ENCODE results near the gene MUC6. TPM values are rescaled to one million over a fixed set of nuclear protein-coding genes. Genes with fewer than 3 reads are reported as not detected.

Gene MUC6
- total and polyA plus RNA-seq, 2 donors (not counting 3 experiments of a cell fraction or from before 2014, with no cell fraction given) = not detected

- no peak for DNase-seq (ENCODE audit: low read depth, low spot score)
- Histone ChIP-seq H3K36me3 (ENCODE audit: control insufficient read depth in 2 of 2, extremely low read depth in 1 of 2, insufficient read depth in 2 of 2, low read length in 2 of 2) (no peaks in the 10 kb centered on the region), H3K4me1 (ENCODE audit: control insufficient read depth, extremely low read depth, insufficient read depth, low read length) (no peaks in the 10 kb centered on the region), H3K9ac (replicated peaks; ENCODE audit: extremely low read depth, insufficient read depth, low read length) (no peak overlapping the region), H3K9me3 (replicated peaks; ENCODE audit: control insufficient read depth, insufficient read depth, low read length) (no peaks in the 10 kb centered on the region), H4K20me1 (replicated peaks; ENCODE audit: control insufficient read depth, extremely low read depth, insufficient read depth, low read length) (no peaks in the 10 kb centered on the region), H3K27ac (ENCODE audit: insufficient read depth, low read depth, low read length) (no peak overlapping the region), H3K79me2 (ENCODE audit: control insufficient read depth, insufficient read depth, low read length) (no peaks in the 10 kb centered on the region), H3K4me3 (replicated peaks in 1 of 3; ENCODE audit: insufficient read depth in 1 of 3, low read depth in 1 of 3, low read length in 3 of 3) (no peak overlapping the region), H3K27me3 (ENCODE audit: control insufficient read depth in 2 of 2, insufficient read depth in 2 of 2, low read length in 2 of 2) (no peaks in the 10 kb centered on the region), H3K4me2 (ENCODE audit: insufficient read depth, low read length) (no peak overlapping the region), H3K9me1 (replicated peaks; ENCODE audit: control insufficient read depth, extremely low read depth, insufficient read depth, low read length) (no peaks in the 10 kb centered on the region), H2AFZ (ENCODE audit: low read depth, low read length) (no peak overlapping the region)
- no TSS peak for BruUV-seq (replicated peaks)
- intact Hi-C loops (cut with micrococcal nuclease) = no loop called here
- no peak for FAIRE-seq
- POLR2A ChIA-PET = no interaction called here
- TF ChIP-seq GATA2 (IDR thresholded peaks at IDR 0.05; ENCODE audit: insufficient read depth, insufficient read length, low read depth, low read length) (no peak), CTCF (IDR thresholded peaks at IDR 0.05; ENCODE audit: extremely low read depth in 1 of 2, insufficient read depth in 1 of 2, low read depth in 1 of 2, low read length in 2 of 2) (no peak), JUN (IDR thresholded peaks at IDR 0.05; ENCODE audit: borderline replicate concordance, insufficient read depth, insufficient read length, low read depth) (no peak)
- CTCF ChIA-PET = no interaction called here
- dilution Hi-C loops (cut with MboI; ENCODE audit: extremely low pct_ligation_motif_present, low sequenced_read_pairs) = no loop called here
These were observed 14.1 kb downstream of the MUC6 start for GRCh38 chr11:1022411-1022810.

GRCh38 chr11:1020211-1020905 is 16.2 kb downstream of the MUC6 start:
- no peak overlapping the region for H3K9ac ChIP-seq (replicated peaks; ENCODE audit: extremely low read depth, insufficient read depth, low read length)
- no peaks in the 10 kb centered on the region for H3K27me3 ChIP-seq (ENCODE audit: control insufficient read depth in 2 of 2, insufficient read depth in 2 of 2, low read length in 2 of 2)
- BruUV-seq (replicated peaks) = no TSS peak
- H3K36me3 ChIP-seq (ENCODE audit: control insufficient read depth in 2 of 2, extremely low read depth in 1 of 2, insufficient read depth in 2 of 2, low read length in 2 of 2) = no peaks in the 10 kb centered on the region
- POLR2A ChIA-PET = interaction anchor here (0.6 kb wide), 1 partner anchor 513 kb away, joined by 3 read pairs; the partner anchor contains the start of gene RNH1
- DNase-seq (ENCODE audit: low read depth, low spot score) (no peak), FAIRE-seq (no peak)
- H3K4me2 ChIP-seq (ENCODE audit: insufficient read depth, low read length) = no peak overlapping the region
- no peaks in the 10 kb centered on the region for H4K20me1 ChIP-seq (replicated peaks; ENCODE audit: control insufficient read depth, extremely low read depth, insufficient read depth, low read length)
- intact Hi-C loops (cut with micrococcal nuclease) (no loop called here), dilution Hi-C loops (cut with MboI; ENCODE audit: extremely low pct_ligation_motif_present, low sequenced_read_pairs) (no loop called here)
- no peak overlapping the region for H3K4me3 ChIP-seq (replicated peaks in 1 of 3; ENCODE audit: insufficient read depth in 1 of 3, low read depth in 1 of 3, low read length in 3 of 3)
- H3K9me1 ChIP-seq (replicated peaks; ENCODE audit: control insufficient read depth, extremely low read depth, insufficient read depth, low read length) = no peaks in the 10 kb centered on the region
- no peaks in the 10 kb centered on the region for H3K79me2 ChIP-seq (ENCODE audit: control insufficient read depth, insufficient read depth, low read length)
- no peak overlapping the region for H3K27ac ChIP-seq (ENCODE audit: insufficient read depth, low read depth, low read length)
- H3K4me1 ChIP-seq (ENCODE audit: control insufficient read depth, extremely low read depth, insufficient read depth, low read length) = no peaks in the 10 kb centered on the region
- no peak for TF ChIP-seq MAX (IDR thresholded peaks at IDR 0.05; ENCODE audit: insufficient read depth, insufficient read length)
- TF ChIP-seq POLR2AphosphoS5 (IDR thresholded peaks at IDR 0.05; ENCODE audit: insufficient read depth, low read depth, low read length) = no peak
- no peak for TF ChIP-seq CTCF (IDR thresholded peaks at IDR 0.05; ENCODE audit: extremely low read depth in 1 of 2, insufficient read depth in 1 of 2, low read depth in 1 of 2, low read length in 2 of 2)
- TF ChIP-seq JUN (IDR thresholded peaks at IDR 0.05; ENCODE audit: borderline replicate concordance, insufficient read depth, insufficient read length, low read depth) = no peak
- no peak for TF ChIP-seq MYC (IDR thresholded peaks at IDR 0.05; ENCODE audit: low read depth, low read length)
- TF ChIP-seq POLR2A (IDR thresholded peaks at IDR 0.05; ENCODE audit: low read depth, low read length) = no peak
- no peak for TF ChIP-seq GATA2 (IDR thresholded peaks at IDR 0.05; ENCODE audit: insufficient read depth, insufficient read length, low read depth, low read length)
- TF ChIP-seq FOS (IDR thresholded peaks at IDR 0.05; ENCODE audit: borderline replicate concordance, insufficient read depth, low read length) = no peak
- TF ChIP-seq EZH2 (IDR thresholded peaks at IDR 0.05; ENCODE audit: borderline replicate concordance, low read depth, low read length, severe bottlenecking) = no peak
- CTCF ChIA-PET = no interaction called here
- no peaks in the 10 kb centered on the region for H3K9me3 ChIP-seq (replicated peaks; ENCODE audit: control insufficient read depth, insufficient read depth, low read length)
- no peak overlapping the region for H2AFZ ChIP-seq (ENCODE audit: low read depth, low read length)
